ENCODE results near the gene CLIC5.

DNA sequence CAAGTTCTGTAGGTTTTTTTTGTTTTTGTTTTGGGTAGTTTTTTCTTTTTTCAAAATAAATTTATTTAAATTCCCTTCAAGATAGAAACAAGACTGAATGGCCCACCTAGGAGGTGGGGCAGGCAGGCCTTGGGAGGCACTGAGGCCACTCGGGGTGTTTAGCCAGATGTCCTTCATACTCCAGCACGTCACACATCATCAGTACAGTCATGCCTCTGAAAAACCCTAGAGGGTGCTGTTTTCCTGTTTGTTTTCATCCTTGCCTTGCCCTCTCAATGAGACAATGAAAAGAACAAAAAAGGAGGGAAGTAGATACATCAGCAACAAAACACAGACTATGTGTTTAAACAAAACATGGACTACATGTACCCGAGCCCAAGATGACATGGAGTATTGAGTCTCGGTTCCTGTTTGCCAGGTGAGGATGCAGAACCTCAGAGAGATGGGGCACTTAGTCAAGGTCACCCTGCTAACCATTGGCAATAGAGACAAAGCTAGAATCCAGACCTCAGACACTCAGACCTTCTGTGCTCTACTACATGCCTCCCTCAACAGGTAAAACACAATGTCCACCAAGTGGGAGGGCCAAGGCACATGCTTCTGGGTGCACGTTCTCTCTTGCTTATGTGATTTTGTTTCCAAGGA is 26.8 kb upstream of the CLIC5 start:
- TF ChIP-seq, protein P1, sequence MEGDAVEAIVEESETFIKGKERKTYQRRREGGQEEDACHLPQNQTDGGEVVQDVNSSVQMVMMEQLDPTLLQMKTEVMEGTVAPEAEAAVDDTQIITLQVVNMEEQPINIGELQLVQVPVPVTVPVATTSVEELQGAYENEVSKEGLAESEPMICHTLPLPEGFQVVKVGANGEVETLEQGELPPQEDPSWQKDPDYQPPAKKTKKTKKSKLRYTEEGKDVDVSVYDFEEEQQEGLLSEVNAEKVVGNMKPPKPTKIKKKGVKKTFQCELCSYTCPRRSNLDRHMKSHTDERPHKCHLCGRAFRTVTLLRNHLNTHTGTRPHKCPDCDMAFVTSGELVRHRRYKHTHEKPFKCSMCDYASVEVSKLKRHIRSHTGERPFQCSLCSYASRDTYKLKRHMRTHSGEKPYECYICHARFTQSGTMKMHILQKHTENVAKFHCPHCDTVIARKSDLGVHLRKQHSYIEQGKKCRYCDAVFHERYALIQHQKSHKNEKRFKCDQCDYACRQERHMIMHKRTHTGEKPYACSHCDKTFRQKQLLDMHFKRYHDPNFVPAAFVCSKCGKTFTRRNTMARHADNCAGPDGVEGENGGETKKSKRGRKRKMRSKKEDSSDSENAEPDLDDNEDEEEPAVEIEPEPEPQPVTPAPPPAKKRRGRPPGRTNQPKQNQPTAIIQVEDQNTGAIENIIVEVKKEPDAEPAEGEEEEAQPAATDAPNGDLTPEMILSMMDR (conservative IDR thresholded peaks at IDR 0.05; ENCODE audit: low read length), result peak; percentile 81
- no peak for TF ChIP-seq EZH2phosphoT487 (IDR thresholded peaks at IDR 0.05; ENCODE audit: borderline replicate concordance, low read depth, low read length)
